22Rv1 (cell line): ENCODE data around the gene MOCS2.

ENCODE experiments used
- ZFX ChIP-seq: fragments of 450-650 bp; IDR thresholded peaks from 2 replicates; pipeline ENCODE4 v1.6.1; 2017; ENCODE audit warnings: antibody characterized with exemption, borderline replicate concordance
- TF ChIP-seq, protein P1 (sequence below): fragments of 450-650 bp; IDR thresholded peaks from 2 replicates; pipeline ENCODE4 v1.5.1; 2017; ENCODE audit warnings: mild to moderate bottlenecking

DNA sequence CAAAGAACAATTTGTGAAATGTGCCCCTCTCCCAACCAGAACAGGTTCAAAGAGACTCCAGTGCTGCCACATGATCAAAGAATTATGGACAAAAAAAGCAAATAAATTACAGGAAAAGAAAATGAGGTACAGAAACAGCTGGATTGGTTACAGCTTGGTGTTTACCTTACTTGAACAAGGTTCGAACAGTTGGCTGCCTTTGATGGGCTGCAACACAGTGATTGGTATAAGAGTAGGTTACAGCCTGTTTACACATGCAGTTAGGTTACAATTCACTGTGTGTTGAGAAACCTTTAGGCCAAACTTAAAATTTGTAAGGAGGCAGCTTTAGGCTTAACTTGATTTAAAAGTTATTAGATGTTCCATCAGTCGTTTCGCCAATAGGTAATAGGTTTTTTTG is 3.4 kb upstream of the MOCS2 start:
- TF ChIP-seq, protein P1, sequence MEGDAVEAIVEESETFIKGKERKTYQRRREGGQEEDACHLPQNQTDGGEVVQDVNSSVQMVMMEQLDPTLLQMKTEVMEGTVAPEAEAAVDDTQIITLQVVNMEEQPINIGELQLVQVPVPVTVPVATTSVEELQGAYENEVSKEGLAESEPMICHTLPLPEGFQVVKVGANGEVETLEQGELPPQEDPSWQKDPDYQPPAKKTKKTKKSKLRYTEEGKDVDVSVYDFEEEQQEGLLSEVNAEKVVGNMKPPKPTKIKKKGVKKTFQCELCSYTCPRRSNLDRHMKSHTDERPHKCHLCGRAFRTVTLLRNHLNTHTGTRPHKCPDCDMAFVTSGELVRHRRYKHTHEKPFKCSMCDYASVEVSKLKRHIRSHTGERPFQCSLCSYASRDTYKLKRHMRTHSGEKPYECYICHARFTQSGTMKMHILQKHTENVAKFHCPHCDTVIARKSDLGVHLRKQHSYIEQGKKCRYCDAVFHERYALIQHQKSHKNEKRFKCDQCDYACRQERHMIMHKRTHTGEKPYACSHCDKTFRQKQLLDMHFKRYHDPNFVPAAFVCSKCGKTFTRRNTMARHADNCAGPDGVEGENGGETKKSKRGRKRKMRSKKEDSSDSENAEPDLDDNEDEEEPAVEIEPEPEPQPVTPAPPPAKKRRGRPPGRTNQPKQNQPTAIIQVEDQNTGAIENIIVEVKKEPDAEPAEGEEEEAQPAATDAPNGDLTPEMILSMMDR = no peak
- no peak for TF ChIP-seq ZFX
